Right lobe of liver (tissue), 6 donors: ENCODE results near the gene CBFA2T2. TPM values are rescaled to one million over a fixed set of nuclear protein-coding genes. Genes with fewer than 3 reads are reported as not detected.
"Not testable (repeated sequence)": the region's sequence is repeated elsewhere in the genome, so short reads cannot be mapped to it uniquely, and the experiment has no call there.

Experiments
- ATAC-seq, 4 donors: fragments of 200-7000 bp; cut with Tn5 transposase; one replicate each; pipeline ENCODE4 v1.9.1; 2020; ENCODE audit warnings: mild to moderate bottlenecking in 4 of 4, moderate library complexity in 4 of 4
- DNase-seq, 3 donors: peaks; one replicate each; pipeline ENCODE4 v3.0.0-alpha.2; 2020
- H3K27ac ChIP-seq, 3 donors: fragments of 200-600 bp; one replicate each; pipeline ENCODE4 v1.8.0; 2022
- H3K27me3 ChIP-seq, 2 donors: fragments of 200-600 bp; one replicate each; pipeline ENCODE4 v1.8.0; 2022
- H3K36me3 ChIP-seq, 4 donors: fragments of 200-600 bp; sonication (generic) in 1 of 4; one replicate each; pipeline versions ENCODE4 v1.5.1 to v1.8.0; 2017 to 2022; ENCODE audit warnings: control low read depth in 1 of 4
- H3K4me1 ChIP-seq, 4 donors: fragments of 200-600 bp; sonication (generic) in 1 of 4; one replicate each; pipeline versions ENCODE4 v1.5.1 to v1.8.0; 2017 to 2022; ENCODE audit warnings: control low read depth in 1 of 4
- H3K4me3 ChIP-seq, 3 donors: fragments of 200-600 bp; one replicate each; pipeline ENCODE4 v1.8.0; 2022
- H3K9me3 ChIP-seq, 4 donors: fragments of 200-600 bp; sonication (generic) in 1 of 4; one replicate each; pipeline versions ENCODE4 v1.5.1 to v1.8.0; 2017 to 2022; ENCODE audit warnings: control low read depth in 1 of 4
- CTCF ChIP-seq, 4 donors: fragments of 200-600 bp in 3 of 4; fragments of 450-650 bp in 1 of 4; IDR thresholded peaks; one replicate each; pipeline versions ENCODE4 v1.5.1 to v1.8.0; 2016 to 2022; ENCODE audit warnings: antibody characterized with exemption in 4 of 4, mild to moderate bottlenecking in 2 of 4
- POLR2A ChIP-seq: fragments of 450-650 bp; IDR thresholded peaks from one replicate; pipeline ENCODE4 v1.6.1; 2017; ENCODE audit warnings: antibody characterized with exemption, mild to moderate bottlenecking
- WGBS: methylation state at CpG from one replicate; pipeline ENCODE4 v1.1.6; 2018; ENCODE audit warnings: low coverage, low lambda C conversion rate; ENCODE audit not compliant: insufficient coverage; ENCODE audit errors: missing lambda C conversion rate; 5-methylcytosine and 5-hydroxymethylcytosine counted together
- intact Hi-C, 2 donors: fragments of 100-400 bp; cut with DNase I; formaldehyde crosslinking; loops; one replicate each; pipeline versions ENCODE4 v1.11.2 to v1.14.1; 2022
- total RNA-seq, 6 experiments: library from RNA; depleted of rRNA in 2 of 6; stranded (reverse); fragments of >200 nt in 2 of 6; fragmentation: NEBNext Ultra II Directional in 3 of 6; extraction: Animal tissue kit (Norgen Biotek cat#: 25700) in 3 of 6; gene quantifications; one replicate each; pipeline versions ENCODE4 v1.1.0 to v1.2.4, GENCODE V29; 2016 to 2023
- donor health status: DM: no; HTN: yes; CAD: no.
- donor health status: DM: no; HTN: no; CAD: no.
- donor health status: DM: no; HTN: no; CAD: no.
- donor health status: DM: no; HTN: yes; CAD: no.
- donor health status: DM: no; HTN: yes; CAD: no.

The CBFA2T2 gene
- total RNA-seq, 6 experiments from 2014 or later, result 4.5 to 7.3 (median 5.6) TPM

GRCh38 chr20:33629533-33629932, 139.6 kb downstream of the CBFA2T2 start:
- H3K36me3 ChIP-seq, result peaks cover 0 to 27% (median 4%) of the 10 kb centered on the region in 4 donors
- intact Hi-C loops, result no loop called here
- no peak for ATAC-seq
- no peak for DNase-seq
- no peak overlapping the region for H3K4me3 ChIP-seq
- no peak overlapping the region for H3K27ac ChIP-seq
- no peaks in the 10 kb centered on the region for H3K27me3 ChIP-seq
- WGBS, result 94% methylated on average over 10 of the region's 10 CpGs
- no peaks in the 10 kb centered on the region for H3K4me1 ChIP-seq
- no peaks in the 10 kb centered on the region for H3K9me3 ChIP-seq
- TF ChIP-seq POLR2A (no peak), CTCF (IDR thresholded peaks at IDR 0.05) (no peak)

- DNase-seq (no peak), ATAC-seq (no peak)
- no peaks in the 10 kb centered on the region for H3K27me3 ChIP-seq
- intact Hi-C loops, result no loop called here
- no peak overlapping the region for H3K27ac ChIP-seq
- no peak overlapping the region for H3K4me3 ChIP-seq
- TF ChIP-seq CTCF (IDR thresholded peaks at IDR 0.05), result no peak
- no peak for TF ChIP-seq POLR2A
- H3K9me3 ChIP-seq, result no peaks in the 10 kb centered on the region
- WGBS, result 87% methylated on average over 3 of the region's 5 CpGs
- H3K36me3 ChIP-seq, result peaks cover 0 to 23% (median 4%) of the 10 kb centered on the region in 4 donors
- H3K4me1 ChIP-seq, result no peaks in the 10 kb centered on the region
These were observed 140.1 kb downstream of the CBFA2T2 start for GRCh38 chr20:33629979-33630378.

- Histone ChIP-seq H3K9me3 (no peaks in the 10 kb centered on the region), H3K36me3 (peaks cover 0 to 18% (median 4%) of the 10 kb centered on the region in 4 donors), H3K27me3 (no peaks in the 10 kb centered on the region), H3K4me1 (no peaks in the 10 kb centered on the region), H3K27ac (no peak overlapping the region), H3K4me3 (no peak overlapping the region)
- intact Hi-C loops, result no loop called here
- ATAC-seq (no peak), DNase-seq (no peak)
- WGBS, result 92% methylated on average over 4 of the region's 4 CpGs
- TF ChIP-seq POLR2A, result no peak
- TF ChIP-seq CTCF (IDR thresholded peaks at IDR 0.05), result no peak
These were observed 140.6 kb downstream of the CBFA2T2 start for GRCh38 chr20:33630507-33630906.

- DNase-seq, H3K4me1 ChIP-seq, ATAC-seq, H3K9me3 ChIP-seq, H3K27me3 ChIP-seq, H3K36me3 ChIP-seq, H3K27ac ChIP-seq, H3K4me3 ChIP-seq, intact Hi-C loops: not testable (repeated sequence)
- 76% methylated on average over 4 of the region's 4 CpGs for WGBS
These were observed 142.0 kb downstream of the CBFA2T2 start for GRCh38 chr20:33631910-33632309.

- intact Hi-C loops, result no loop called here
- 93% methylated on average over 3 of the region's 3 CpGs for WGBS
- DNase-seq (no peak), ATAC-seq (no peak)
- Histone ChIP-seq H3K27me3 (no peaks in the 10 kb centered on the region), H3K27ac (no peak overlapping the region), H3K36me3 (peaks cover 0 to 15% (median 7%) of the 10 kb centered on the region in 4 donors), H3K4me1 (peaks cover 0 to 10% (median 0%) of the 10 kb centered on the region in 4 donors), H3K4me3 (no peak overlapping the region), H3K9me3 (no peaks in the 10 kb centered on the region)
- TF ChIP-seq POLR2A (no peak), CTCF (IDR thresholded peaks at IDR 0.05) (no peak)
These were observed 145.4 kb downstream of the CBFA2T2 start for GRCh38 chr20:33635341-33635740.
